ENCODE results near the gene ZBTB8B.

ZBTB8B gene

GRCh38 chr1:32465578-32465933 is 684 bp downstream of the ZBTB8B start (continued):
- TF ChIP-seq, protein P1, sequence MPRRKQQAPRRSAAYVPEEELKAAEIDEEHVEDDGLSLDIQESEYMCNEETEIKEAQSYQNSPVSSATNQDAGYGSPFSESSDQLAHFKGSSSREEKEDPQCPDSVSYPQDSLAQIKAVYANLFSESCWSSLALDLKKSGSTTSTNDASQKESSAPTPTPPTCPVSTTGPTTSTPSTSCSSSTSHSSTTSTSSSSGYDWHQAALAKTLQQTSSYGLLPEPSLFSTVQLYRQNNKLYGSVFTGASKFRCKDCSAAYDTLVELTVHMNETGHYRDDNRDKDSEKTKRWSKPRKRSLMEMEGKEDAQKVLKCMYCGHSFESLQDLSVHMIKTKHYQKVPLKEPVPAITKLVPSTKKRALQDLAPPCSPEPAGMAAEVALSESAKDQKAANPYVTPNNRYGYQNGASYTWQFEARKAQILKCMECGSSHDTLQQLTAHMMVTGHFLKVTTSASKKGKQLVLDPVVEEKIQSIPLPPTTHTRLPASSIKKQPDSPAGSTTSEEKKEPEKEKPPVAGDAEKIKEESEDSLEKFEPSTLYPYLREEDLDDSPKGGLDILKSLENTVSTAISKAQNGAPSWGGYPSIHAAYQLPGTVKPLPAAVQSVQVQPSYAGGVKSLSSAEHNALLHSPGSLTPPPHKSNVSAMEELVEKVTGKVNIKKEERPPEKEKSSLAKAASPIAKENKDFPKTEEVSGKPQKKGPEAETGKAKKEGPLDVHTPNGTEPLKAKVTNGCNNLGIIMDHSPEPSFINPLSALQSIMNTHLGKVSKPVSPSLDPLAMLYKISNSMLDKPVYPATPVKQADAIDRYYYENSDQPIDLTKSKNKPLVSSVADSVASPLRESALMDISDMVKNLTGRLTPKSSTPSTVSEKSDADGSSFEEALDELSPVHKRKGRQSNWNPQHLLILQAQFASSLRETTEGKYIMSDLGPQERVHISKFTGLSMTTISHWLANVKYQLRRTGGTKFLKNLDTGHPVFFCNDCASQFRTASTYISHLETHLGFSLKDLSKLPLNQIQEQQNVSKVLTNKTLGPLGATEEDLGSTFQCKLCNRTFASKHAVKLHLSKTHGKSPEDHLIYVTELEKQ (tag by site-specific recombination; IDR thresholded peaks at IDR 0.05; ENCODE audit: borderline replicate concordance), result no peak
- TF ChIP-seq KLF17 (tag by site-specific recombination; IDR thresholded peaks at IDR 0.05) (no peak), ZNF585B (tag by site-specific recombination; IDR thresholded peaks at IDR 0.05) (peak; percentile 2; the same call in 1 of the 2 replicates), PRDM1 (tag by site-specific recombination; IDR thresholded peaks at IDR 0.05) (no peak), ZBTB48 (tag by site-specific recombination; IDR thresholded peaks at IDR 0.05) (no peak), ZNF423 (tag by site-specific recombination; IDR thresholded peaks at IDR 0.05) (no peak), SCRT1 (tag by site-specific recombination; IDR thresholded peaks at IDR 0.05; ENCODE audit: borderline replicate concordance) (peak; percentile 72), SCRT2 (tag by site-specific recombination; IDR thresholded peaks at IDR 0.05) (peak; percentile 94)

GRCh38 chr1:32466761-32467160 is 1.9 kb downstream of the ZBTB8B start:
- CTCF ChIA-PET, result interaction anchor here (2.0 kb wide), 1 partner anchor 53 kb away, joined by 4 read pairs; no protein-coding TSS in a partner anchor
- peaks cover 0 to 8% of the 10 kb centered on the region in 2 experiments; a peak in 2 of 3 replicates for H3K36me3 ChIP-seq (ENCODE audit: control insufficient read depth in 2 of 2, insufficient read depth in 1 of 2, low read length in 2 of 2)
- no peaks in the 10 kb centered on the region for H3K9me3 ChIP-seq (ENCODE audit: control insufficient read depth, insufficient read depth, low read depth, low read length)
- POLR2A ChIA-PET, result no interaction called here
- H3K27ac ChIP-seq (ENCODE audit: extremely low read depth, low read depth, low read length), result no peak overlapping the region
- no peak overlapping the region for H3K4me3 ChIP-seq (ENCODE audit: low read depth, low read length)
- peak; percentile 53; the same call in 1 of the 2 replicates for TF ChIP-seq ZNF121 (tag by site-specific recombination; IDR thresholded peaks at IDR 0.05)
- TF ChIP-seq, protein P2, sequence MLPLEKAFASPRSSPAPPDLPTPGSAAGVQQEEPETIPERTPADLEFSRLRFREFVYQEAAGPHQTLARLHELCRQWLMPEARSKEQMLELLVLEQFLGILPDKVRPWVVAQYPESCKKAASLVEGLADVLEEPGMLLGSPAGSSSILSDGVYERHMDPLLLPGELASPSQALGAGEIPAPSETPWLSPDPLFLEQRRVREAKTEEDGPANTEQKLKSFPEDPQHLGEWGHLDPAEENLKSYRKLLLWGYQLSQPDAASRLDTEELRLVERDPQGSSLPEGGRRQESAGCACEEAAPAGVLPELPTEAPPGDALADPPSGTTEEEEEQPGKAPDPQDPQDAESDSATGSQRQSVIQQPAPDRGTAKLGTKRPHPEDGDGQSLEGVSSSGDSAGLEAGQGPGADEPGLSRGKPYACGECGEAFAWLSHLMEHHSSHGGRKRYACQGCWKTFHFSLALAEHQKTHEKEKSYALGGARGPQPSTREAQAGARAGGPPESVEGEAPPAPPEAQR (tag by site-specific recombination; IDR thresholded peaks at IDR 0.05), result no peak
- no peaks in the 10 kb centered on the region for H3K4me1 ChIP-seq (ENCODE audit: control insufficient read depth, insufficient read depth, low read length)

DNA sequence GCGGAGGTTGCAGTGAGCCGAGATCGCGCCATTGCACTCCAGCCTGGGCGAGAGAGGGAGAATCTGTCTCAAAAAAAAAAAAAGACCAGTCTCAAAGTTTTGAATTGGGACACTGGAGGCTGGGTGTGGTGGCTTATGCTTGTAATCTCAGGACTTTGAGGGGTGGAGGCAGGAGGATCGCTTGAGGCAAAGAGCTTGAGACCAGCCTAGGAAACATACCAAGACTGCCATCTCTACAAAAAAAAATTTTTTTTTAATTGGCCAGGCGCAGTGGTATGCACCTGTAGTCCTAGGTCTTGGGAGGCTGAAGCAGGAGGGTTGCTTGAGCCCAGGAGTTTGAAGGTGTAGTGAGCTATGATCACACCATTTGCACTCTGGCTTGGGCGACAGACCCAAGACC is 3.9 kb downstream of the ZBTB8B start:
- H3K9me3 ChIP-seq (ENCODE audit: control insufficient read depth, insufficient read depth, low read depth, low read length), result no peaks in the 10 kb centered on the region
- H3K4me1 ChIP-seq (ENCODE audit: control insufficient read depth, insufficient read depth, low read length), result no peaks in the 10 kb centered on the region
- ChIA-PET POLR2A (interaction anchor here (0.6 kb wide), 1 partner anchor 53 kb away, joined by 4 read pairs; no protein-coding TSS in a partner anchor), CTCF (interaction anchor here (0.6 to 2.0 kb wide), 3 partner anchors 21 to 1539 kb away, joined by 3 to 4 read pairs (median 4); no protein-coding TSS in a partner anchor)
- no peak overlapping the region for H3K27ac ChIP-seq (ENCODE audit: extremely low read depth, low read depth, low read length)
- peaks cover 0 to 12% of the 10 kb centered on the region in 2 experiments; a peak in 2 of 3 replicates for H3K36me3 ChIP-seq (ENCODE audit: control insufficient read depth in 2 of 2, insufficient read depth in 1 of 2, low read length in 2 of 2)
- H3K4me3 ChIP-seq (ENCODE audit: low read depth, low read length), result no peak overlapping the region
- no peak for TF ChIP-seq ZNF785 (tag by site-specific recombination; IDR thresholded peaks at IDR 0.05)
- TF ChIP-seq ZNF600 (tag by site-specific recombination; IDR thresholded peaks at IDR 0.05), result no peak
- TF ChIP-seq PRDM1 (tag by site-specific recombination; IDR thresholded peaks at IDR 0.05), result no peak
- no peak for TF ChIP-seq ZFP37 (tag by site-specific recombination; IDR thresholded peaks at IDR 0.05)
- TF ChIP-seq GLIS2 (tag by site-specific recombination; IDR thresholded peaks at IDR 0.05), result no peak

DNA sequence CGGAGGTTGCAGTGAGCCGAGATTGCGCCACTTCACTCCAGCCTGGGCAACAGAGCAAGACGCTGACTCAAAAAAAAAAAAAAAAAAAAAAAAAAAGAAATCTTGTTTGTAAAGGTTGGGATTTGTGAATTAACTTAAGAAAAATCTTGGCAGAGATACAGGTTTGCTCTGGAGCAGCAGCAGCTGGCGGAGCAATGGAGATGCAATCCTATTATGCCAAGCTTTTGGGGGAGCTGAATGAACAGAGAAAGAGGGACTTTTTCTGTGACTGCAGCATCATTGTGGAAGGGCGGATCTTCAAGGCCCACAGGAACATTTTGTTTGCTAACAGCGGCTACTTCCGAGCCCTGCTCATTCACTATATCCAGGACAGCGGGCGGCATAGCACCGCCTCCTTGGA is 5.6 kb downstream of the ZBTB8B start:
- POLR2A ChIA-PET, result no interaction called here

More for the DNA sequence above, 5.6 kb downstream of the ZBTB8B start:
- CTCF ChIA-PET, result interaction anchor here (0.6 kb wide), 1 partner anchor 202 kb away, joined by 3 read pairs; no protein-coding TSS in a partner anchor
- peaks cover 4% of the 10 kb centered on the region for H3K4me1 ChIP-seq (ENCODE audit: control insufficient read depth, insufficient read depth, low read length)
- H3K9me3 ChIP-seq (ENCODE audit: control insufficient read depth, insufficient read depth, low read depth, low read length), result no peaks in the 10 kb centered on the region
- no peak overlapping the region for H3K4me3 ChIP-seq (ENCODE audit: low read depth, low read length)
- H3K27ac ChIP-seq (ENCODE audit: extremely low read depth, low read depth, low read length), result no peak overlapping the region
- H3K36me3 ChIP-seq (ENCODE audit: control insufficient read depth in 2 of 2, insufficient read depth in 1 of 2, low read length in 2 of 2), result peaks cover 0 to 12% of the 10 kb centered on the region in 2 experiments; a peak in 2 of 3 replicates
- TF ChIP-seq GFI1B (tag by site-specific recombination; IDR thresholded peaks at IDR 0.05), result no peak
- TF ChIP-seq, protein P3, sequence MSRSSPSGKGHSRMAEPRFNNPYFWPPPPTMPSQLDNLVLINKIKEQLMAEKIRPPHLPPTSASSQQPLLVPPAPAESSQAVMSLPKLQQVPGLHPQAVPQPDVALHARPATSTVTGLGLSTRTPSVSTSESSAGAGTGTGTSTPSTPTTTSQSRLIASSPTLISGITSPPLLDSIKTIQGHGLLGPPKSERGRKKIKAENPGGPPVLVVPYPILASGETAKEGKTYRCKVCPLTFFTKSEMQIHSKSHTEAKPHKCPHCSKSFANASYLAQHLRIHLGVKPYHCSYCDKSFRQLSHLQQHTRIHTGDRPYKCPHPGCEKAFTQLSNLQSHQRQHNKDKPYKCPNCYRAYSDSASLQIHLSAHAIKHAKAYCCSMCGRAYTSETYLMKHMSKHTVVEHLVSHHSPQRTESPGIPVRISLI (tag by site-specific recombination; IDR thresholded peaks at IDR 0.05), result peak; percentile 17; the same call in 1 of the 2 replicates

All from HEK293 (cell line).